DMS53 (cell line): ENCODE data around the gene HLCS.

Source experiments
- DNase-seq: peaks from one replicate; lab custom pipeline; 2025; lab: John Stamatoyannopoulos, UW

Gene HLCS

DNA sequence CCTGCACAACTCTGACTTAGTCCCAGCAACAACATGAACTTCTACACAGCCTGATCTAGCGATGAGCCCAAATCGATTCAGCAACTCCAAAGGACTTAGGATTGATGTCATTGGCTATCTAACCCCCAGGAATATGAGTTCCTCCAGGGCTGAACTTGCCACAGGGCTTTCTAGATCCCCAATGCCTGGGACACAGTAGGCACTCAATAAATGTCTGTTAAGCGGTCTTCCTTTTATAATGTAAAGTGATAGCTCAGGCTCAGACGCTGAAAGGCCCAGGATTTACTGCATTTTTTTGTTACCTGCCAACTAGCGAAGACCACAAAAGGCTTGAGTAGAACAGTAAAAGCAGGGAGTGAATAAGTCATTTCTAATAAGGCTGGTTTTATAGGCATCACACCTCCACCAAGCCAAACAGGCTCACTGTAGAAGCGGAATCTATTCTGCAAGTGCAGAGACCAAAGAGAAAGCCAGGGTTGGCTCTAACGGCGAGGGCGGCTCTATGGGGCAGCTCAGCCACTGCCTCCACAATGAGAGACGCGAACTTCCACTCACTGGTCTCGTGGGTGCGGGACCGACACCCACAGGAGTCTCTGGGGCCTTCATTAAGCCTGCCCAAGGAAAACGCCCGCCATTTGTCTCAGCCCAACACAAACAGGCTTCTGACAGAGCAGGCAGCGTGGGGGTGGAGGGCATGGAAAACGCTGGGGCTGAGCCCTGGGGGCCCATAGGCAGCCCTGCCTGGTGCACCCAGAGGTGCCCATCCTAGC, 52.0 kb downstream of the HLCS start:
- no peak for DNase-seq

DNA sequence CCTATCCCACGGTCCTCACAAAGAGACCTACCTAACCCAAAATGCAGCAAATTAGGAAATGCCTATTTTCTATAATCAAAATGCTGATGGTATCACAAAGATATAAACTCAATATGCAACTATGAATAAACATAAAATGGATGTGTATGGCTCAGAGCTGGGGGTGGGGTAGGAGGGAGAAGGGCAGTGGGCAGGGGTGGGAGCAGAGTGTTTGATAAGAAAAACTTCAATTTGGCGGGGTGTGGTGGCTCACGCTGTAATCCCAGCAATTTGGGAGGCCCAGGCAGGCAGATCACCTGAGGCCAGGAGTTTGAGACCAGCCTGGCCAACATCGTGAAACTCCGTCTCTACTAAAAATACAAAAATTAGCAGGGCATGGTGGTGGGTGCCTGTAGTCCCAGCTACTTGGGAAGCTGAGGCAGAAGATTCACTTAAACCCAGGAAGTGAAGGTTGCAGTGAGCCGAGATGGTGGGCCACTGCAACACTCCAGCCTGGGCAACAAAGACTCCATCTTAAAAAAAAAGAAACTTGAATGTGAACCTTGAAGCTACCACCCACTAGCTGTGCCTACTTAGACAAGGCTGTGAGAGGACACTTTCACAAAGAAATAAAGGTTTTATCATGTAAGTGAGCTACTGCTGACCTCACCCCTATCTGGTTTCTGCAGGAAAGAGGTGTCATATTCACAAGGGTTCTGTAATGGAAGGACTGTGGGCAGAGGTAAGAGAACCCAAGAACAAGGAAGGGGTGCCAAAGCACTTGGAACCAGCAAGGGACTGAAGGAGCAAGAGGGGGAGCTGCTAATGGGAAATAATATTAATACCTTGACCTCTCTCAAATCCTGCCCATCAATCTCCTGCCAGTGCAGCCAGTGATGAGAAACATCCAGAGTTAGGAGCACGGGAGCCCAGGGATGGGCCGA, 53.0 kb downstream of the HLCS start:
- no peak for DNase-seq

DNA sequence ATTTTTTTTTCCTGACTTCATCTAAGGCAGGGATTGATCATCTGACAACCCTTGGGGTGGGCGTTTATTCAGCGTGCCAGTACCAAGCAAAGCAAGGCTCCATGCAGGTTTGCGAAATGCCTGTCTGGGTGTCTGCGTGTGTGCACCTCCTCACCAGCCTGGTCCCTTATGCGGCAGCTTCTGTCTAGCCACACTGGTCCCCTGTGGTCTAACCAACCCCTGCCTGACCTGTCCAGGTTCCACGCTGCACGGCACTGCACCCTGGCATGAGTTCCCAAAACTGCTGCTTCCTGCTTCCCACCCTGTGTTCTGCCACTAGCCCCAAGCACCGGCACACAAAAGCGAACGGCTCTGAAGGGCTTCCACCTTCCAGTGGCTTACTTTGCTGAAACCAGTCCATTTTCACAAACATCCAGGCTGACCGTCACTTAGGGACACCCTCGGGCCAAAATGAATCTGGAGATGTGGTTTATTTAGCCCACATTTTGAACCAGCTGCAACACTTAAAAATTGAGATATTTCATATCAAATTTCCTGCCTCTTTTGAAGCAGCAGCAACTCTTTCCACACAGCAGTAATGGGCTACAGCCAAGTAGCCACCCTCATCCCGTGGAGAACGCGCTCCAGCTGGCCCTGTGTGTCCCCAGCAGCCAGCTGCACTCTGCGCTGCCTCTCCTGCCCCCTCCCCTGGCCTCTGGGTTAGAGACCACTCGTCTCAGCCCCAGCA, 55.7 kb downstream of the HLCS start:
- DNase-seq: no peak

- DNase-seq: no peak
Measured at GRCh38 chr21:36909901-36910561, 56.4 kb downstream of the HLCS start.

DNA sequence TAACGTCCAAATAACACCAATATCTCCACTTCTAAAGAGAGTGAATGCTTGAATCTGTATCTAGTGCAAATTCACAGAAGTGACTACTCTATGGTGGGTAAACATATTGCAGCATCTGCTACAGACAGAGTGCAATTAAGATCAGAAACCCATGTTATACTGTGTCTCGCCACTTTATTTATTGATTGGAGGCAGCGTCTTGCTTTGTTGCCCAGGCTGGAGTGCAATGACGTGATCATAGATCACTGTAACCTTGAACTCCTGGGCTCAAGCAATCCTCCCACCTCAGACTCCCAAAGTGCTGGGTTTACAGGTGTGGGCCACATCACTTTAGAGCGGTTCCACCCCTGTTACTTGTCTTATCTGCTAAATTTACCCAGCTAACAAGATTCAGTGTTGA, 57.0 kb downstream of the HLCS start:
- DNase-seq: no peak

DNA sequence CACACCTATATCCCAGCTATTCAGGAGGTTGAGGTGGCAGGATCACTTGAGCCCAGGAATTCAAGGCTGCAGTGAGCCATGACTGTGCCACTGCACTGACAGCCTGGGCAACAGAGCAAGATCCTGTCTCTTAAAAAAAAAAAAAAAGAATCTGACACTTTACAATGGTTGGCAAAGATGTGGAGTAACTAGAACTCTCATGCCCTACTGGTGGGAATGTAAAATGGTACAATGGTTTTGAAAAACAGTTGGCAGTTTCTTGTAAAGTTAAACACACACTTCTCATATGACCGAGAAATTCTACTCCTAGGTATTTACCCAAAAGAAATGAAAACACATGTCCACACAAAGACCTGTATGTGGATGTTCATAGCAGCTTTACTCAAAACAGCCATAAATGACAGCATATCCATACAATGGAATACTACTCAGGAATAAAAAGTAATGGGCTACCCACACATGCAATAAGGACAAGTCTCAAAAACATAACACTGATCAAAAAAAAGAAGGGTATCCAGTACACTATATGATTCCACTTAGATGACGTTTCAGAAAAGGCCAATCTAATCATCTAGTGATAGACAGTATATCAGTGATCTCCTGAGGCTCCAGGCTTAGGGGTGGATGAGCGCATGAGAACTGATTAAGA, 58.1 kb downstream of the HLCS start:
- DNase-seq: no peak

DNA sequence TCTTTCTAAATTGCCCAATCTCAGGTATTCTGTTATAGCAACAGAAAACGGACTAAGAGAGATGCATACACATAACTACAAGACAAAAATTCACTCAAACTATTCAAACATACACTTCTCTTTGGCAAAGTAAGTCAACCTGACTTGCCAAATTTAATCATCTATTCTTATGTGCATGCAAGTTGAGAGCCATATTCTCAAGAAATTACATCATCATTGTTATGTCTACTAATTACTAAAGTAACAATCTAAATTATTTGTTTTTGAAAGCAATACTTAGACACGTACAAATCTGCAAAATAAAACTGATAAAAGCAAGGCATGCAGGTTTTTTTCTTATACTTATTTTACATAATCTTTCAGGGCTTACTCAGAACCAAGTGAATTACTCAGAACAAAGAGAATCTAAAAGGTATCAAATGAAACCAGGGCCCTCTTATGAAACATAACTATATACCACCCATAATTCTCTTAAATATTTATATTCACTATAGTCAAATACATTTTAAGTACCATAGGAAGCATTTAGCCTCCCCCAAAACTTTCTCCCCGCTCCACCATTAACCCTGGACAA, 62.3 kb downstream of the HLCS start:
- no peak for DNase-seq

DNA sequence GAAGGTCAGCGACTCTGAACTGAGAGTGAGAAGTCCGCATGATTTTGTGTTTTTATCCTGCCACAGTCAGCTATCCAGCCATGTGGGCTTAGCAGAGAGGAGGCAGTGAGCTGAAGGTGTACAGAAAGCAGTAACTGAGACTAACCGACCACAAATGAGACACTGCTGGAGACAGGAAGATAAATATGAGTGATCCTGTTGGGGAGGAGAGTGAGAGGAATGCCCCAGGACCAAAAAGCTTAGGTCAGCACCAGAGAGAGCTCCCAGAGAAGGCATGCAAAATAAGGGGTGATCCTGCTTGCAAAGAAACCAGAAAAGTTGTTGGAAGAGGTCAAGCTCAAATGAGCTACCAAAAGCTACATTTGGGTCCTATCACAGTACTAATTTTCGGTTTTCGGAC, 63.7 kb downstream of the HLCS start:
- no peak for DNase-seq

GRCh38 chr21:36902331-36902730, 64.1 kb downstream of the HLCS start:
- DNase-seq: no peak

GRCh38 chr21:36901575-36901974, 64.9 kb downstream of the HLCS start:
- DNase-seq: no peak

DNA sequence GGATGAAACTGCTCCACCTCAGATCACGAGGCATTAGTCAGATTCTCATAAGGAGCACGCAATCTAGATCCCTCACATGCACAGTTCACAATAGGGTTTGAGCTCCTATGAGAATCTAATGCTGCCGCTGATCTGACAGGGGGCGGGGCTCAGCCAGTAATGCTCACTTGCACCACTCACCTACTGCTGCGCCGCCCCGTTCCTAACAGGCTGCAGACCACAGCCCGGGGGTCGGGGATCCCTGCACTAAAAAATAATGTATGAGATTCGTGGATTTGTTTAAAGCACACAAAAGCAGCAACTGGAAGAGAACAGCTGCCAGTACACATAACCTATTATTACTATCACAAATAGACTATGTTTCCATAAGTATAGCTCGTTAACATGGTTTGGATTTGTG, 72.9 kb downstream of the HLCS start:
- DNase-seq: no peak

- DNase-seq: no peak
Measured at GRCh38 chr21:36892201-36892600, 74.3 kb downstream of the HLCS start.

DNA sequence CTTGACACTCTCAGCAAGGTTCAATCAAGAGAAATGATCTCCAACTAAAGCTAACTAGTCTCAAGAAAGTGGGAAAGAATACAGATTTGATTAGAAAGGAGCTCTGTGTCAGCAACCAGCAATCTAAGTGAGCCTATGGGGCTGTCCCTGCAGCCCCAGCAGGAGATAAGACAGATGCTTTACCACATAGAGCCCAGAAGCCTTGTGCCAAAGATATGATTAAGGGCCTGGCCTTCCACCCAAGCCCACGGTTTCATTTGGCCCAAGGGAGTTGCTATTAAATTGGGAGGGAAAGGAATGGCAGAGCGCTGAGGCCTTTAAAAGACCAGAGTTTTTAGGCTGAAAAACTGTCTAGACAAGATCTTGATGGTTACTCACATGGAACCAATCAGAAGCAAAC, 74.8 kb downstream of the HLCS start:
- DNase-seq: no peak

GRCh38 chr21:36891121-36891520, 75.3 kb downstream of the HLCS start:
- no peak for DNase-seq

- DNase-seq: no peak
Measured at GRCh38 chr21:36890086-36890485, 76.4 kb downstream of the HLCS start.

DNA sequence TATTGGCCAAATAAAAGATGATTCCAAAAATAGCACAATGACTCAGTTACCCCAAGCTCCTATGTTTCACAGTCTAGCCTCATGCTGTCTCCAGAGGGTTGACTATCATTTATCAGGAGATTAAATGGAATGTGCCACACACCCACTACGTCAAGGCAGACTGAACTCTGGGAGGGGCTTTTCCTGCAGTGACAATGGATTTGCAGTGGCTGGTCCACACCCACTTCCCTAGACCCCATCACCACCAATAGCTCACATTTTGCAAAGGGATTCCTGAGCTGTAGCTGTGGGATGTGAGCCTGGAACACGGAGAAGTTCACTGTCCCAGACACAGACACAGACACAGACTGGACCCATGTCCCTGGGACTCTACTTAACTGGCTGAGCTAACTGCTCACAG, 77.1 kb downstream of the HLCS start:
- no peak for DNase-seq

DNA sequence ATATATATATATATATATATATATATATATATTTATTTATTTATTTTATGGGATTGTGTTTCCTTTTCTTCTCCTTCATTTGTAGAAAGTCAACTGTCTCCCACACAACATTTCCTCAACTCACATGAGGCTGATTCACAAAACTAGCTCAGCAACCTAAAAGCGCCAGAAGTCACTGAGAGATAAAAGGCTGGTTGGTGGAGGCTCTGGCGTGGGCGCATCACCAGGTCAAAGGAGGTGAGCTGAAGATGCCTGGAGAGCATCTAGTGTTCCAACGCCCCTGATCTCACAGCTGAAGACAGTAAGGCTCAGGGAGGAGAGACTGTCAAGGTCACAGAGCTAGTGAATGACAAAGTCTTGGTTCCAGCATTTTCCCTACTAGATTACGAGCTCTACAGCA, 78.0 kb downstream of the HLCS start:
- DNase-seq: no peak

GRCh38 chr21:36887963-36888362, 78.5 kb downstream of the HLCS start:
- DNase-seq: no peak

- no peak for DNase-seq
Measured at GRCh38 chr21:36883532-36884486, 82.7 kb downstream of the HLCS start.

- no peak for DNase-seq
Measured at GRCh38 chr21:36882776-36883175, 83.7 kb downstream of the HLCS start.
